Testis (tissue), 2 donors: Measurements from ENCODE around the gene MEGF9.

Source experiments
- CTCF ChIP-seq, 3 experiments: fragments of 450-650 bp in 2 of 3; fragments of 200-600 bp in 1 of 3; sonication (generic) in 1 of 3; IDR thresholded peaks; one replicate each; pipeline ENCODE4 v1.5.1; 2016 to 2019; ENCODE audit warnings: antibody characterized with exemption in 3 of 3, mild to moderate bottlenecking in 2 of 3, moderate library complexity in 1 of 3
- POLR2A ChIP-seq: fragments of 450-650 bp; IDR thresholded peaks from one replicate; pipeline ENCODE4 v1.6.1; 2017; ENCODE audit warnings: antibody characterized with exemption, mild to moderate bottlenecking, moderate library complexity

- TF ChIP-seq POLR2A (no peak), CTCF (IDR thresholded peaks at IDR 0.05) (no peak)
Measured at GRCh38 chr9:120592210-120592609, 122.1 kb downstream of the MEGF9 start.
